ENCODE results near the gene HECW1.

GRCh38 chr7:43292384-43292783 is 179.9 kb downstream of the HECW1 start:
- TF ChIP-seq ZNF384 (IDR thresholded peaks at IDR 0.05): no peak
- no peak for TF ChIP-seq ARNT (IDR thresholded peaks at IDR 0.05)
- no peak for TF ChIP-seq ELF4 (IDR thresholded peaks at IDR 0.05)
- no peak for TF ChIP-seq FOXA1 (IDR thresholded peaks at IDR 0.05)
- TF ChIP-seq NFRKB (IDR thresholded peaks at IDR 0.05): no peak
- TF ChIP-seq BHLHE40 (IDR thresholded peaks at IDR 0.05; ENCODE audit: borderline replicate concordance): no peak
- TF ChIP-seq TARDBP (IDR thresholded peaks at IDR 0.05): no peak

All from HEK293T (cell line).